CD4-positive, CD25-positive, alpha-beta regulatory T cell (primary cell): ENCODE results near the gene ITPR2. TPM values are rescaled to one million over a fixed set of nuclear protein-coding genes. Genes with fewer than 3 reads are reported as not detected.

Experiments used
- ATAC-seq, 2 donors: fragments of 150-1000 bp; cut with Tn5 transposase; one replicate each; pipeline ENCODE4 v1.10.0; 2021; ENCODE audit warnings: low read depth in 2 of 2, moderate number of reproducible peaks in 2 of 2, moderate library complexity in 1 of 2
- DNase-seq, 3 donors: peaks; one replicate each; pipeline versions ENCODE4 v3.0.0 to v3.0.0-alpha.2; 2012 to 2022; ENCODE audit warnings: mixed read lengths in 1 of 3
- H3K27ac ChIP-seq: one replicate; pipeline ENCODE4 v1.7.0; 2013; ENCODE audit warnings: mild to moderate bottlenecking, low read length; ENCODE audit not compliant: insufficient read depth, poor library complexity, severe bottlenecking
- H3K27me3 ChIP-seq: one replicate; pipeline ENCODE4 v1.7.0; 2013; ENCODE audit warnings: low read length; ENCODE audit not compliant: control insufficient read depth, insufficient read depth
- H3K36me3 ChIP-seq: one replicate; pipeline ENCODE4 v1.7.0; 2013; ENCODE audit warnings: mild to moderate bottlenecking, low read length, moderate library complexity; ENCODE audit not compliant: control insufficient read depth, insufficient read depth
- H3K4me1 ChIP-seq: 2 replicates; pipeline ENCODE4 v1.7.0; 2013; ENCODE audit warnings: mild to moderate bottlenecking, low read length; ENCODE audit not compliant: insufficient read depth, control insufficient read depth, poor library complexity, severe bottlenecking
- H3K4me3 ChIP-seq: one replicate; pipeline ENCODE4 v1.7.0; 2013; ENCODE audit warnings: low read depth, mild to moderate bottlenecking, low read length, moderate library complexity
- H3K9me3 ChIP-seq, 2 experiments: 1 replicate in 1 of 2; 2 replicates in 1 of 2; pipeline ENCODE4 v1.7.0; 2013; ENCODE audit warnings: low read length in 2 of 2, mild to moderate bottlenecking in 1 of 2, moderate library complexity in 1 of 2; ENCODE audit not compliant: control insufficient read depth in 2 of 2
- H3K27ac Mint-ChIP-seq, 3 donors: one replicate each; pipeline ENCODE4 v1.8.0; 2020 to 2022; ENCODE audit warnings: mild to moderate bottlenecking in 3 of 3, mixed read lengths in 3 of 3, moderate library complexity in 2 of 3
- H3K27me3 Mint-ChIP-seq: one replicate; pipeline ENCODE4 v1.8.0; 2022; ENCODE audit warnings: mild to moderate bottlenecking, mixed read lengths
- H3K36me3 Mint-ChIP-seq: one replicate; pipeline ENCODE4 v1.8.0; 2020; ENCODE audit warnings: mixed read lengths
- H3K4me1 Mint-ChIP-seq, 4 donors: one replicate each; pipeline ENCODE4 v1.8.0; 2020 to 2022; ENCODE audit warnings: mixed read lengths in 4 of 4, mild to moderate bottlenecking in 1 of 4
- H3K4me3 Mint-ChIP-seq, 4 donors: one replicate each; pipeline ENCODE4 v1.8.0; 2020 to 2022; ENCODE audit warnings: mild to moderate bottlenecking in 4 of 4, mixed read lengths in 4 of 4, moderate library complexity in 3 of 4
- H3K9me3 Mint-ChIP-seq, 7 donors: one replicate each; pipeline ENCODE4 v1.8.0; 2020 to 2022; ENCODE audit warnings: mixed read lengths in 7 of 7, mild to moderate bottlenecking in 3 of 7, moderate library complexity in 2 of 7
- polyA plus RNA-seq, 4 donors: library from polyadenylated mRNA; unstranded; fragments of 300-500 nt; fragmentation: Illumina TruSeq; gene quantifications; one replicate each; pipeline ENCODE4 v1.2.3, GENCODE V29; 2021
- total RNA-seq: library from RNA; stranded (reverse); gene quantifications from one replicate; pipeline ENCODE4 v1.2.3, GENCODE V29; 2022

Gene ITPR2
- total and polyA plus RNA-seq, 5 donors from 2014 or later: 9.9 to 54.1 (median 11.7) TPM

DNA sequence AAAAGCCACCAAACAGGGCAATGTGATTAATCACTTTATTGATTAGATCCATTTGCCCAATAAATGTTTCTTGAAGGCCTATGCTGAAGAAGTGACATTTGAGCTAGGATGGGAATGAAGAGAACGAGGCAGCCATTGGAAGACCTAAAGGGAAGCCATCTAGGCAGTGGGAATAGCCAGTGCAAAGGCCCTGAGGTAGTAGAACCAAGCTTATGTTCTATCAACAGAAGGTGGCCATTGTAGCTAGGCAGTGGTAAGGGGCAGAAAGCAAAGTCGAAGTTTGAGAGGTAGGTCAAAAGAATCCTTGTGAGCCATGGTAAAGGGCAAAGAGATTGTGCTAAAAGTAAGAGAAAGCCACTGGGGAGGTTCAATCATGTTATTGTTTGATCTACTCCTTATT lies 173.1 kb downstream of the ITPR2 start:
- H3K36me3 ChIP-seq: peaks cover 44% of the 10 kb centered on the region
- no peaks in the 10 kb centered on the region for H3K27me3 Mint-ChIP-seq
- no peaks in the 10 kb centered on the region for H3K4me1 ChIP-seq
- H3K27ac Mint-ChIP-seq: no peak overlapping the region
- no peak overlapping the region for H3K27ac ChIP-seq
- no peak for DNase-seq
- no peaks in the 10 kb centered on the region for H3K27me3 ChIP-seq
- peaks cover 69% of the 10 kb centered on the region for H3K36me3 Mint-ChIP-seq
- H3K4me3 Mint-ChIP-seq: no peak overlapping the region
- peaks cover 0 to 8% (median 0%) of the 10 kb centered on the region in 4 donors for H3K4me1 Mint-ChIP-seq
- H3K9me3 ChIP-seq: no peaks in the 10 kb centered on the region
- no peak for ATAC-seq
- H3K9me3 Mint-ChIP-seq: peaks cover 0 to 3% (median 0%) of the 10 kb centered on the region in 7 donors
- no peak overlapping the region for H3K4me3 ChIP-seq

- Mint-ChIP-seq H3K4me3 (no peak overlapping the region), H3K27ac (no peak overlapping the region), H3K36me3 (peaks cover 72% of the 10 kb centered on the region), H3K4me1 (peaks cover 0 to 8% (median 0%) of the 10 kb centered on the region in 4 donors), H3K9me3 (peaks cover 0 to 3% (median 0%) of the 10 kb centered on the region in 7 donors), H3K27me3 (no peaks in the 10 kb centered on the region)
- no peak for DNase-seq
- H3K4me1 ChIP-seq: no peaks in the 10 kb centered on the region
- H3K36me3 ChIP-seq: peaks cover 51% of the 10 kb centered on the region
- ATAC-seq: no peak
- no peak overlapping the region for H3K4me3 ChIP-seq
- no peak overlapping the region for H3K27ac ChIP-seq
- H3K9me3 ChIP-seq: no peaks in the 10 kb centered on the region
- H3K27me3 ChIP-seq: no peaks in the 10 kb centered on the region
These were observed 174.0 kb downstream of the ITPR2 start for GRCh38 chr12:26658991-26659390.

DNA sequence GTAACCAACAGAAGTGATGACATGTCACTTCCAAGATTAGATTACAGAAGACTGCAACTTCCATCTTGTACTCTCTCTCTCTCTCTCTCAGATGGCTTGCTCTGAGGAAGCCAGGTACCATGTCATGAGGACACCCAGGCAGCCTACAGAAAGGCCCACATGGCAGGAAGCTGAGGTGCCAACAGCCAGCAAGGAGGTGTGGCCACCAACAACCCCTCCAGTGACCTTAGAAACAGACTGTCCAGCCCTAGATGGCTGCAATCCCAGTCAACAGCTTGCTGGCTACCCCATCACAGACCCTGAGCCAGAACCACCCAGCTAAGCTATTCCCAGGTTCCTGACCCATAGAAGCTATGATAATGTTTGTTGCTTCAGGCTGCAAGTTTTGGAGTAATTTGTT lies 178.4 kb downstream of the ITPR2 start:
- no peaks in the 10 kb centered on the region for H3K9me3 ChIP-seq
- DNase-seq (no peak), ATAC-seq (no peak)
- H3K27me3 ChIP-seq: no peaks in the 10 kb centered on the region
- no peak overlapping the region for H3K4me3 ChIP-seq
- Mint-ChIP-seq H3K4me1 (no peaks in the 10 kb centered on the region), H3K4me3 (no peak overlapping the region), H3K27ac (peak overlapping the region in 1 of 3 donors; percentile 24), H3K27me3 (no peaks in the 10 kb centered on the region), H3K36me3 (peaks cover 77% of the 10 kb centered on the region), H3K9me3 (peaks cover 0 to 7% (median 1%) of the 10 kb centered on the region in 7 donors)
- H3K36me3 ChIP-seq: peaks cover 61% of the 10 kb centered on the region
- no peak overlapping the region for H3K27ac ChIP-seq
- no peaks in the 10 kb centered on the region for H3K4me1 ChIP-seq

DNA sequence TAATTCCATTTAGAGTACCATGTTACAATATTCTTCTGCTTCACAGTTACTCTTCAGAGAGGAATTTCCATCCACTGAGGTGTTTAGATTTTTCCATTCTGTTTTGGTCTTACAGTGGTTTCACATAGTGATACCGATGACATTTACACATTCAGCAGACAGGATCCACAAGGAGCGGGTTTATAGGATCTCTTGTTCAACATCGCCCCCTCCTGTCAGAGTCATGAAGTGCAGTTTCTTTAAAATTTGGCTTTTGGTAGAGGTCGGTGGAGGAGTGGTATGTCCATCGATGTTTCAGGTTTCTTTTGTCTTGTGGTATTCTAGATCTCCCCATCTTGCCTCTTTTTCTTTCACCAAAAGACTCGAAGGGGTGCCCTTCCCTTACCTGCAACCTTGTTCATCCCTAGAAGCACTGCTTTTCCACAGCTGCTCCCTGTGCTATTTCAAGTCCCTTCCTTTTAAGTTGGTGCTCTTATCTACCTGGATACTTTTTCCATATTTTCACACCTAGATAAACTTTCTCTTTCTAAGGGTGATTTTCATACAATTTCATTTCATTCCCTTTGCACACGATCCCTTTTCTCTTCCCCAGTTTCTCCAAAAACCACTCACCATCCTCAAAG lies 181.3 kb downstream of the ITPR2 start:
- Mint-ChIP-seq H3K36me3 (peaks cover 72% of the 10 kb centered on the region), H3K27me3 (no peaks in the 10 kb centered on the region), H3K9me3 (peaks cover 0 to 7% (median 0%) of the 10 kb centered on the region in 7 donors), H3K27ac (no peak overlapping the region), H3K4me3 (no peak overlapping the region), H3K4me1 (no peaks in the 10 kb centered on the region)
- Histone ChIP-seq H3K27ac (no peak overlapping the region), H3K36me3 (peaks cover 46% of the 10 kb centered on the region), H3K9me3 (no peaks in the 10 kb centered on the region), H3K4me3 (no peak overlapping the region), H3K4me1 (no peaks in the 10 kb centered on the region), H3K27me3 (no peaks in the 10 kb centered on the region)
- no peak for ATAC-seq
- DNase-seq: peak in 2 of 3 donors; percentile 11 to 69

- no peaks in the 10 kb centered on the region for H3K9me3 ChIP-seq
- H3K36me3 ChIP-seq: peaks cover 40% of the 10 kb centered on the region
- Mint-ChIP-seq H3K4me3 (no peak overlapping the region), H3K9me3 (peaks cover 0 to 7% (median 0%) of the 10 kb centered on the region in 7 donors), H3K4me1 (no peaks in the 10 kb centered on the region), H3K36me3 (peaks cover 69% of the 10 kb centered on the region), H3K27me3 (no peaks in the 10 kb centered on the region), H3K27ac (no peak overlapping the region)
- no peak overlapping the region for H3K4me3 ChIP-seq
- no peak overlapping the region for H3K27ac ChIP-seq
- no peak for DNase-seq
- no peaks in the 10 kb centered on the region for H3K27me3 ChIP-seq
- ATAC-seq: no peak
- H3K4me1 ChIP-seq: no peaks in the 10 kb centered on the region
These were observed 182.0 kb downstream of the ITPR2 start for GRCh38 chr12:26651036-26651435.

DNA sequence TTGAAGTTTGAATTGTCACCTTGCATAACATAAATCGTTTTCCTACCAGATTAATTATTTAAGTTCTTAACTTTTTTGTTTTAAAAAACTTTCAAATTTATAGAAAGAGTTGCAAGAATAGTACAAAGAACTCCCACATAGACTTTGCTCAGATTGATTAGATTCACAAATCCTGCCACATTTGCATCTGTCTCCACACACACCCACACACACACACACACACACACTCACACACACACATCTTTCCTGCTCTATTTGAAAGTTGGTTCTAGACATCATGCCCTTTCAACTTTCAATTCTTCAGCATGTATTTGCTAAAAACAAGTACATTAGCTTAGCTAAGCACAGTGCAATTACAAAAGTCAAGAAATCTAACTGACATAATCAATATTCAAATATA lies 184.0 kb downstream of the ITPR2 start:
- Mint-ChIP-seq H3K27ac (peak overlapping the region in 1 of 3 donors; percentile 57), H3K9me3 (peaks cover 0 to 7% (median 1%) of the 10 kb centered on the region in 7 donors), H3K4me3 (no peak overlapping the region), H3K27me3 (no peaks in the 10 kb centered on the region), H3K4me1 (peaks cover 0 to 2% (median 0%) of the 10 kb centered on the region in 4 donors), H3K36me3 (peaks cover 59% of the 10 kb centered on the region)
- Histone ChIP-seq H3K9me3 (no peaks in the 10 kb centered on the region), H3K27ac (no peak overlapping the region), H3K36me3 (peaks cover 26% of the 10 kb centered on the region), H3K27me3 (no peaks in the 10 kb centered on the region), H3K4me1 (no peaks in the 10 kb centered on the region), H3K4me3 (no peak overlapping the region)
- ATAC-seq: no peak
- DNase-seq: no peak

DNA sequence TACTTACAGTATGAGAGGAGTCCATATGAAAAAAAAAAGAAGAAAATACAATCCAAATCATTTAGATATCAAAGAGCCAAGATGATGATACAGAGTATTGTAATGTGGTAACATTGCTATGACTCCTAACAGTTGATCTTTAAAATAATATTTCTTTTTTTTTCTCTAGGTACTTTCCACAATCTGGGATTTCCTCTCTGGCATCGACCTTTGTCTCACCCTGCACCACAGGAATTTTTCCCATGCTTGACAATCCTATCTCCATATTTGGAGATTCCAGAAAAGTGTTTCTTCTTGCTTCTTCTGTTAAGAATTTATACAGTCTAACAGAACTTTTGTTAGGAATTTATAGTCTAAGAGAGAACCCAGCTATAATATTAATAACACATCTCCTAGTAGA lies 184.4 kb downstream of the ITPR2 start:
- peaks cover 57% of the 10 kb centered on the region for H3K36me3 Mint-ChIP-seq
- H3K27ac Mint-ChIP-seq: no peak overlapping the region
- no peak overlapping the region for H3K4me3 Mint-ChIP-seq
- H3K36me3 ChIP-seq: peaks cover 23% of the 10 kb centered on the region
- peaks cover 0 to 2% (median 0%) of the 10 kb centered on the region in 4 donors for H3K4me1 Mint-ChIP-seq
- H3K27me3 ChIP-seq: no peaks in the 10 kb centered on the region
- no peak for DNase-seq
- H3K4me3 ChIP-seq: no peak overlapping the region
- no peak for ATAC-seq
- H3K9me3 Mint-ChIP-seq: peaks cover 0 to 7% (median 1%) of the 10 kb centered on the region in 7 donors
- no peaks in the 10 kb centered on the region for H3K4me1 ChIP-seq
- H3K9me3 ChIP-seq: no peaks in the 10 kb centered on the region
- no peaks in the 10 kb centered on the region for H3K27me3 Mint-ChIP-seq
- H3K27ac ChIP-seq: no peak overlapping the region

- no peak overlapping the region for H3K4me3 Mint-ChIP-seq
- peaks cover 60% of the 10 kb centered on the region for H3K36me3 Mint-ChIP-seq
- ATAC-seq (no peak), DNase-seq (no peak)
- H3K4me3 ChIP-seq: no peak overlapping the region
- no peak overlapping the region for H3K27ac Mint-ChIP-seq
- H3K36me3 ChIP-seq: peaks cover 21% of the 10 kb centered on the region
- no peak overlapping the region for H3K27ac ChIP-seq
- H3K27me3 ChIP-seq: no peaks in the 10 kb centered on the region
- H3K9me3 ChIP-seq: no peaks in the 10 kb centered on the region
- H3K4me1 Mint-ChIP-seq: peaks cover 0 to 2% (median 0%) of the 10 kb centered on the region in 4 donors
- peaks cover 0 to 7% (median 1%) of the 10 kb centered on the region in 7 donors for H3K9me3 Mint-ChIP-seq
- no peaks in the 10 kb centered on the region for H3K27me3 Mint-ChIP-seq
- no peaks in the 10 kb centered on the region for H3K4me1 ChIP-seq
These were observed 184.9 kb downstream of the ITPR2 start for GRCh38 chr12:26648066-26648465.
